Measurements from ENCODE around the gene WIPF1. TPM values are rescaled to one million over a fixed set of nuclear protein-coding genes. Genes with fewer than 3 reads are reported as not detected.

Gene WIPF1
- total and polyA plus RNA-seq, 8 donors, result 30.7 to 117 (median 33.4) TPM

DNA sequence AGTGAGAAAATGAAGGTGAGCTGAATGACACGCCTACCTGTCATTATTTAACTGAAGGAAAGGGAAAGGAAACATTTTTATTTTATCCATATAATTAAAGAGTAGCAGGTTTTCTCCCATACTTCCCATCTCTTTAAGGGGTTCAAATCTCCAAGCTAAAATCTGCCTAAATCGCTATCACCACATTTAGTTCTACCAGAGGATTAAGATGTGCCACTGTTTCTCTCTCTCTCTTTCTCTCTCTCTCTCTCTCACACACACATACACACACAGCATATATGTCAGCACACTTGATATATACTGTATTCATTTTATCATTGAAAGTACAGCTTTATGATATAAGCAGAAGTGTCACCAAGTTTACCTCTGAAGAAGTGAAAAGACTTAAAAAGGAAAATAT is 3.1 kb downstream of the WIPF1 start:
- no peaks in the 10 kb centered on the region for H3K27me3 ChIP-seq
- peaks cover 0 to 66% of the 10 kb centered on the region in 2 donors for H3K4me1 ChIP-seq
- intact Hi-C loops (cut with DNase I), result no loop called here
- peak overlapping the region in 1 of 2 donors; percentile 40 for H3K4me3 ChIP-seq
- no peak for DNase-seq
- TF ChIP-seq, protein P1, sequence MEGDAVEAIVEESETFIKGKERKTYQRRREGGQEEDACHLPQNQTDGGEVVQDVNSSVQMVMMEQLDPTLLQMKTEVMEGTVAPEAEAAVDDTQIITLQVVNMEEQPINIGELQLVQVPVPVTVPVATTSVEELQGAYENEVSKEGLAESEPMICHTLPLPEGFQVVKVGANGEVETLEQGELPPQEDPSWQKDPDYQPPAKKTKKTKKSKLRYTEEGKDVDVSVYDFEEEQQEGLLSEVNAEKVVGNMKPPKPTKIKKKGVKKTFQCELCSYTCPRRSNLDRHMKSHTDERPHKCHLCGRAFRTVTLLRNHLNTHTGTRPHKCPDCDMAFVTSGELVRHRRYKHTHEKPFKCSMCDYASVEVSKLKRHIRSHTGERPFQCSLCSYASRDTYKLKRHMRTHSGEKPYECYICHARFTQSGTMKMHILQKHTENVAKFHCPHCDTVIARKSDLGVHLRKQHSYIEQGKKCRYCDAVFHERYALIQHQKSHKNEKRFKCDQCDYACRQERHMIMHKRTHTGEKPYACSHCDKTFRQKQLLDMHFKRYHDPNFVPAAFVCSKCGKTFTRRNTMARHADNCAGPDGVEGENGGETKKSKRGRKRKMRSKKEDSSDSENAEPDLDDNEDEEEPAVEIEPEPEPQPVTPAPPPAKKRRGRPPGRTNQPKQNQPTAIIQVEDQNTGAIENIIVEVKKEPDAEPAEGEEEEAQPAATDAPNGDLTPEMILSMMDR (IDR thresholded peaks at IDR 0.05), result no peak
- no peaks in the 10 kb centered on the region for H3K36me3 ChIP-seq
- peak overlapping the region; percentile 60 to 88 for H3K27ac ChIP-seq
- no peaks in the 10 kb centered on the region for H3K9me3 ChIP-seq
- ATAC-seq, result no peak

DNA sequence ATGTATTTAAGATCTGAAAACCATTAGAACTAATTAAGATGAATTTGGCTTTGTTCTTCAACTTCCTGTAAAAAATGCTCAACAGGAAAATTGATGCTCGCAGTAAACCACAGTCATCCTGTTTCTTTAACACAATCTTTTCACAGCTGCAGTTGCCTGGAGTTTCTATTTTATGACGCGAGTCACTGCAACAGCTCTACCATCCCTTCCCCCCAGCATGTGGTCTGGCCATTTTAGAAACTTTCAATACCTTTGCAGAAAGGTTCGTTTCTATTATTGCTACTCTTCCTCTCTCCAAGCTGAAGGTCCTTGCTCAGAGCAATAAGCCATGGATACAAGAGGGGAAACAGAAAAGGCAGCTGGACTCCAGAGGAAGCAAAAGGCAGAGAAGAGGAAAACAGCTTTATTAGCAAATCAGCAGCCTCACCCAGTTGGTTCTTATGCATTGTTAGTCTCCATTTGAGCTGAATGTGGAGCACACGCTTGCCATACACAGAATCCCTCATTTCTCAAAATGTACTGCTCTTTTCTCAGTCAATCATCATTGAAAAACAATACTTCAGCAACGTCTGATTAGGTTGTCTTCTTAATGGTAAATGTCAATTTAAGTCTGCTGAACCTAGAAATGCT is 3.9 kb downstream of the WIPF1 start:
- peak in 1 of 4 donors; percentile 40 for DNase-seq
- TF ChIP-seq, protein P1 (IDR thresholded peaks at IDR 0.05), result no peak
- peaks cover 4 to 64% of the 10 kb centered on the region in 2 donors for H3K4me1 ChIP-seq
- no peaks in the 10 kb centered on the region for H3K9me3 ChIP-seq
- peak; percentile 59 for ATAC-seq
- H3K4me3 ChIP-seq, result peak overlapping the region in 1 of 2 donors; percentile 40
- intact Hi-C loops (cut with DNase I), result no loop called here
- no peaks in the 10 kb centered on the region for H3K27me3 ChIP-seq
- H3K27ac ChIP-seq, result peak overlapping the region; percentile 60 to 88
- no peaks in the 10 kb centered on the region for H3K36me3 ChIP-seq

DNA sequence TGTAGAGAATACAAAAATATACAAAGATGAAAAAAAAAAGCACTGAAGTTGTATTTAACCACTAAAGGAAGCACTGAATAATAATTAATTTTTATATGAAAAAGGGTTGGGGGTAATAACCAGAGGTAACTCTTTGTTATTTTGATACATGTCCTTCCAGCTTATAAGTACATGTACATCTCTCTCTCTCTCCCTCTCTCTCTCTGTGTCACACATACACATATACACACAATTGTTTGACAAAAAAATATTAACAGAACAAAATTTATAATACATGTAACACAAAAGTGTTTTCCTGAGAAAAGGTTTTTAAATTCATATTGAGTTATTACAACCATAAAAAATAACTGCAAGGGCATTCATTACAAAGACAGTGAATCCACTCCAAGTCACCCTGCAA is 4.6 kb downstream of the WIPF1 start:
- TF ChIP-seq, protein P1 (IDR thresholded peaks at IDR 0.05), result no peak
- intact Hi-C loops (cut with DNase I), result no loop called here
- Histone ChIP-seq H3K4me1 (peaks cover 6 to 62% of the 10 kb centered on the region in 2 donors), H3K4me3 (peak overlapping the region in 1 of 2 donors; percentile 40), H3K27ac (peak overlapping the region; percentile 60 to 88), H3K36me3 (no peaks in the 10 kb centered on the region), H3K9me3 (no peaks in the 10 kb centered on the region), H3K27me3 (no peaks in the 10 kb centered on the region)
- no peak for DNase-seq
- no peak for ATAC-seq

DNA sequence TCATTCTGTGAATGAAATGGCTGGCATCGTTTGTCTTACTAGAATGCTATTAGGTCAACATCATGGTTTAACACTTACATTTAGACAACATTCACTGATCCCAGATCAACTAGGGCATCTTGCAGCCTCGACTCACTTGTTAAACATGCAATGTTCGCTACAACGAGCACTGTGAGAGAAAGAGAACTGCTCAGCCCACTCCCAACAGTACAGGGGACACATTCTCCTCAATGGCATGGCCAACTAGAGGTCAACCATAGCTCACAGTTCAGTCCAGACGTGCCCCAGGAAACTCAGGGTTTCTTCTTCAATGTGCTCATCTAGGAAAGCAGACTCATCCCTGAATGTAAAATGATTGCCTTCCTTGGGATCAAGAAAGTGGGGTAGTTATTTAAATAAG is 5.9 kb downstream of the WIPF1 start:
- no peak for ATAC-seq
- Histone ChIP-seq H3K4me3 (no peak overlapping the region), H3K27me3 (no peaks in the 10 kb centered on the region), H3K4me1 (peaks cover 6 to 67% of the 10 kb centered on the region in 2 donors), H3K36me3 (no peaks in the 10 kb centered on the region), H3K9me3 (no peaks in the 10 kb centered on the region), H3K27ac (peak overlapping the region in 1 of 2 donors; percentile 88)
- DNase-seq, result no peak
- TF ChIP-seq, protein P1 (IDR thresholded peaks at IDR 0.05), result no peak
- intact Hi-C loops (cut with DNase I), result no loop called here

DNA sequence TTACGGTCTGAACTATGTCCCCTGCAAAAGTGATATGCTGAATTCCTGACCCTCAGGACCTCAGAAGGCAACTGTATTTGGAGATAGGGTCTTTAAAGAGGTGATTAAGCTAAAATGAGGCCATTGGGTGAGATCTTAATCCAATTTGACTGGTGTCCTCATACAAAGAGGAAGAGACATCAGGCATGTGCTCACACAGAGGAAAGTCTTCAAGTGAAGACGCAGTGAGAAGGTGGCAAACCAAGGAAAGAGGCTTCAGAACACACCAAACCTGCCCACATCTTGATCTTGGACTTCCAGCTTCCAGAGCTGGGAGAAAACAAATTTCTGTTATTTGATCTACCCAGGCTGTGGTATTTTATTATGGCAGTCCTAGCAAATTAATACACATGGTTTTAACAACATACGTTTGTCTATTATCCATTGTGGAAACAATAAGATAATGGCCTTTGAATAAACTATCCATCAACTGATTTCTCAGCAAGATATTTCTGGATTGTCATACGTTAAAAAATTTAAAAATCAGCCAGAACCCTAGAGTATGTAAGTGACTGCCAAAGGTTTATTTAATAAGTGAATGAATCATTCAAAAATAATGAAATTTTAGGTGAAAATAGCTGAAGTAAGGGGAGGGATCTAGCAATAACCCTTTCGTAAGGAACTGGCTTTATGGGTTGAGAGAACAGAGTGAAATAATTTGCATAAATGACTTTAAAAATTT is 6.5 kb downstream of the WIPF1 start:
- DNase-seq, result no peak
- intact Hi-C loops (cut with DNase I), result no loop called here
- TF ChIP-seq, protein P1 (IDR thresholded peaks at IDR 0.05), result no peak
- H3K36me3 ChIP-seq, result no peaks in the 10 kb centered on the region
- H3K9me3 ChIP-seq, result no peaks in the 10 kb centered on the region
- H3K4me1 ChIP-seq, result peaks cover 6 to 71% of the 10 kb centered on the region in 2 donors
- H3K4me3 ChIP-seq, result no peak overlapping the region
- no peaks in the 10 kb centered on the region for H3K27me3 ChIP-seq
- H3K27ac ChIP-seq, result peak overlapping the region in 1 of 2 donors; percentile 29
- no peak for ATAC-seq
